GM23248 (cell line): Measurements from ENCODE around the gene MED22. TPM values are rescaled to one million over a fixed set of nuclear protein-coding genes. Genes with fewer than 3 reads are reported as not detected.
A peak's percentile ranks its signal among the peaks of the same experiment; 100 is the strongest.

ENCODE experiments used
- DNase-seq: peaks from one replicate; pipeline ENCODE4 v3.0.0-alpha.2; 2015
- H2AFZ ChIP-seq: fragments of 200-600 bp; sonication (generic); 2 replicates; pipeline ENCODE4 v1.6.1; 2016; ENCODE audit warnings: antibody characterized with exemption
- H3F3A ChIP-seq: fragments of 200-600 bp; sonication (generic); 2 replicates; pipeline ENCODE4 v1.6.1; 2016; ENCODE audit warnings: mild to moderate bottlenecking, antibody characterized with exemption, mixed run types; ENCODE audit not compliant: insufficient read depth
- H3K27ac ChIP-seq: fragments of 200-600 bp; sonication (generic); 2 replicates; pipeline ENCODE4 v1.5.1; 2016; ENCODE audit warnings: mild to moderate bottlenecking
- H3K27me3 ChIP-seq: fragments of 200-600 bp; sonication (generic); replicated peaks from 2 replicates; pipeline ENCODE4 v1.6.1; 2016; ENCODE audit warnings: mild to moderate bottlenecking; ENCODE audit not compliant: insufficient read depth
- H3K36me3 ChIP-seq: fragments of 200-600 bp; sonication (generic); 2 replicates; pipeline ENCODE4 v1.6.1; 2016; ENCODE audit warnings: low read depth, mild to moderate bottlenecking
- H3K4me1 ChIP-seq: fragments of 200-600 bp; sonication (generic); 2 replicates; pipeline ENCODE4 v1.6.1; 2016; ENCODE audit warnings: mild to moderate bottlenecking; ENCODE audit not compliant: insufficient read depth
- H3K4me2 ChIP-seq: fragments of 200-600 bp; sonication (generic); one replicate; pipeline ENCODE4 v1.6.1; 2016; ENCODE audit warnings: mild to moderate bottlenecking; ENCODE audit not compliant: unreplicated experiment
- H3K4me3 ChIP-seq: fragments of 200-600 bp; sonication (generic); 2 replicates; pipeline ENCODE4 v1.5.1; 2016; ENCODE audit warnings: mild to moderate bottlenecking
- H3K79me2 ChIP-seq: fragments of 200-600 bp; sonication (generic); 2 replicates; pipeline ENCODE4 v1.6.1; 2016; ENCODE audit warnings: mild to moderate bottlenecking; ENCODE audit not compliant: insufficient read depth
- H3K9ac ChIP-seq: fragments of 200-600 bp; sonication (generic); 2 replicates; pipeline ENCODE4 v1.6.1; 2016; ENCODE audit warnings: mild to moderate bottlenecking
- H3K9me2 ChIP-seq: fragments of 200-600 bp; sonication (generic); 2 replicates; pipeline ENCODE4 v1.6.1; 2016; ENCODE audit warnings: mixed run types, mild to moderate bottlenecking, moderate library complexity; ENCODE audit not compliant: insufficient read depth
- H3K9me3 ChIP-seq: fragments of 200-600 bp; sonication (generic); one replicate; pipeline ENCODE4 v1.6.1; 2017; ENCODE audit warnings: low read depth
- H4K20me1 ChIP-seq: fragments of 200-600 bp; sonication (generic); 2 replicates; pipeline ENCODE4 v1.6.0; 2016; ENCODE audit not compliant: insufficient read depth
- EZH2 ChIP-seq: fragments of 200-600 bp; sonication (generic); IDR thresholded peaks from 2 replicates; pipeline ENCODE4 v1.6.1; 2018; ENCODE audit warnings: antibody characterized with exemption, mild to moderate bottlenecking; ENCODE audit not compliant: insufficient read depth, poor library complexity, severe bottlenecking
- EZH2phosphoT487 ChIP-seq: fragments of 200-600 bp; sonication (generic); IDR thresholded peaks from 2 replicates; pipeline ENCODE4 v1.6.1; 2018; ENCODE audit warnings: antibody characterized with exemption, moderate library complexity, mild to moderate bottlenecking, low read depth; ENCODE audit not compliant: insufficient read depth
- whole genome bisulfite sequencing, 2 experiments: methylation state at CpG; one replicate each; pipeline ENCODE4 v1.1.6; 2015 to 2017; ENCODE audit warnings: low lambda C conversion rate in 2 of 2, low coverage in 1 of 2; ENCODE audit errors: missing lambda C conversion rate in 2 of 2; 5-methylcytosine and 5-hydroxymethylcytosine counted together
- in situ Hi-C: fragments of 300-500 bp; cut with MboI; formaldehyde crosslinking; loops from 2 replicates; pipeline ENCODE4 v1.15.0; 2020
- polyA plus RNA-seq: library from polyadenylated mRNA; unstranded; fragments of >200 nt; fragmentation: Nextera tagmentation; extraction: Ambion mirVana; gene quantifications from 2 replicates; pipeline ENCODE4 v1.2.1, GENCODE V29; 2016
- total RNA-seq: library from RNA; depleted of rRNA; stranded (reverse); fragments of >200 nt; shearing (Covaris generic); gene quantifications from 2 replicates; pipeline ENCODE4 v1.2.3, GENCODE V29; 2014

The MED22 gene
- total and polyA plus RNA-seq, 2 experiments from 2014 or later = 14.1 to 28.6 TPM

GRCh38 chr9:133367778-133368177 is 19.8 kb upstream of the MED22 start:
- no peak for DNase-seq
- peaks cover 100% of the 10 kb centered on the region for H3K79me2 ChIP-seq
- H2AFZ ChIP-seq = no peak overlapping the region
- H3K27me3 ChIP-seq = no peaks in the 10 kb centered on the region
- H3K9me3 ChIP-seq = no peaks in the 10 kb centered on the region
- H4K20me1 ChIP-seq = peaks cover 66% of the 10 kb centered on the region
- WGBS, 2 experiments = 68 to 69% methylated on average over 10 of the region's 10 CpGs
- peaks cover 44% of the 10 kb centered on the region for H3K36me3 ChIP-seq
- H3K4me1 ChIP-seq = peaks cover 43% of the 10 kb centered on the region
- H3K9me2 ChIP-seq = no peaks in the 10 kb centered on the region
- H3K4me2 ChIP-seq = no peak overlapping the region
- in situ Hi-C loops = no loop called here
- H3K9ac ChIP-seq = peak overlapping the region; percentile 28; the same call in 1 of the 2 replicates
- 0 out of 2 replicates have a peak overlapping the region, but pooled peaks have one; percentile 0 for H3K27ac ChIP-seq
- peaks cover 33% of the 10 kb centered on the region for H3F3A ChIP-seq
- no peak for TF ChIP-seq EZH2phosphoT487
- TF ChIP-seq EZH2 = no peak
- H3K4me3 ChIP-seq = no peak overlapping the region

- no peak overlapping the region for H3K4me3 ChIP-seq
- no peaks in the 10 kb centered on the region for H3K9me3 ChIP-seq
- no peaks in the 10 kb centered on the region for H3K27me3 ChIP-seq
- no peak overlapping the region for H3K27ac ChIP-seq
- H3K9ac ChIP-seq = no peak overlapping the region
- 88 to 91% methylated on average over 22 of the region's 22 CpGs for WGBS, 2 experiments
- no peaks in the 10 kb centered on the region for H3K9me2 ChIP-seq
- peaks cover 38% of the 10 kb centered on the region for H3K4me1 ChIP-seq
- H4K20me1 ChIP-seq = peaks cover 62% of the 10 kb centered on the region
- no peak overlapping the region for H2AFZ ChIP-seq
- H3K36me3 ChIP-seq = peaks cover 48% of the 10 kb centered on the region
- TF ChIP-seq EZH2phosphoT487 = no peak
- TF ChIP-seq EZH2 = no peak
- H3K4me2 ChIP-seq = no peak overlapping the region
- peaks cover 33% of the 10 kb centered on the region for H3F3A ChIP-seq
- peaks cover 100% of the 10 kb centered on the region for H3K79me2 ChIP-seq
- in situ Hi-C loops = no loop called here
- no peak for DNase-seq
Measured at GRCh38 chr9:133367221-133367620, 19.3 kb upstream of the MED22 start.

- H3K9ac ChIP-seq = no peak overlapping the region
- H3K4me1 ChIP-seq = peaks cover 30% of the 10 kb centered on the region
- 97 to 98% methylated on average over 11 of the region's 11 CpGs for WGBS, 2 experiments
- H3K79me2 ChIP-seq = peaks cover 100% of the 10 kb centered on the region
- TF ChIP-seq EZH2phosphoT487 = no peak
- TF ChIP-seq EZH2 = no peak
- H3K4me2 ChIP-seq = no peak overlapping the region
- no peak for DNase-seq
- H3K36me3 ChIP-seq = peaks cover 55% of the 10 kb centered on the region
- no peak overlapping the region for H3K4me3 ChIP-seq
- peaks cover 55% of the 10 kb centered on the region for H4K20me1 ChIP-seq
- in situ Hi-C loops = no loop called here
- H3F3A ChIP-seq = peaks cover 38% of the 10 kb centered on the region
- no peak overlapping the region for H2AFZ ChIP-seq
- no peaks in the 10 kb centered on the region for H3K9me3 ChIP-seq
- no peaks in the 10 kb centered on the region for H3K27me3 ChIP-seq
- H3K27ac ChIP-seq = no peak overlapping the region
- H3K9me2 ChIP-seq = no peaks in the 10 kb centered on the region
Measured at GRCh38 chr9:133366435-133366834, 18.5 kb upstream of the MED22 start.

- Histone ChIP-seq H3K9ac (no peak overlapping the region), H3K9me2 (no peaks in the 10 kb centered on the region), H3K27me3 (no peaks in the 10 kb centered on the region), H4K20me1 (peaks cover 16% of the 10 kb centered on the region; the same call in 1 of the 2 replicates), H3K4me1 (no peaks in the 10 kb centered on the region), H3K27ac (no peak overlapping the region), H2AFZ (no peak overlapping the region), H3K79me2 (peaks cover 88% of the 10 kb centered on the region), H3K9me3 (no peaks in the 10 kb centered on the region), H3K4me2 (no peak overlapping the region), H3K4me3 (no peak overlapping the region), H3F3A (peaks cover 49% of the 10 kb centered on the region), H3K36me3 (peaks cover 58% of the 10 kb centered on the region)
- WGBS, 2 experiments = 83 to 85% methylated on average over 14 to 15 of the region's 15 CpGs
- in situ Hi-C loops = no loop called here
- TF ChIP-seq EZH2 (no peak), EZH2phosphoT487 (no peak)
- DNase-seq = no peak
Measured at GRCh38 chr9:133362359-133363044, 14.6 kb upstream of the MED22 start.
